ENCODE data around the gene CCDC122. TPM values are rescaled to one million over a fixed set of nuclear protein-coding genes. Genes with fewer than 3 reads are reported as not detected.

CCDC122 gene
- under 1 TPM; 0.52 to 0.64 TPM for total RNA-seq
- polyA plus RNA-seq (2013, experiment 1 of 2), result 2.4 TPM
- polyA plus RNA-seq (2013, experiment 2 of 2), result 1.8 TPM
- total RNA-seq, result 0.33 to 5.7 (median 2.1) reads per million in 172 experiments

DNA sequence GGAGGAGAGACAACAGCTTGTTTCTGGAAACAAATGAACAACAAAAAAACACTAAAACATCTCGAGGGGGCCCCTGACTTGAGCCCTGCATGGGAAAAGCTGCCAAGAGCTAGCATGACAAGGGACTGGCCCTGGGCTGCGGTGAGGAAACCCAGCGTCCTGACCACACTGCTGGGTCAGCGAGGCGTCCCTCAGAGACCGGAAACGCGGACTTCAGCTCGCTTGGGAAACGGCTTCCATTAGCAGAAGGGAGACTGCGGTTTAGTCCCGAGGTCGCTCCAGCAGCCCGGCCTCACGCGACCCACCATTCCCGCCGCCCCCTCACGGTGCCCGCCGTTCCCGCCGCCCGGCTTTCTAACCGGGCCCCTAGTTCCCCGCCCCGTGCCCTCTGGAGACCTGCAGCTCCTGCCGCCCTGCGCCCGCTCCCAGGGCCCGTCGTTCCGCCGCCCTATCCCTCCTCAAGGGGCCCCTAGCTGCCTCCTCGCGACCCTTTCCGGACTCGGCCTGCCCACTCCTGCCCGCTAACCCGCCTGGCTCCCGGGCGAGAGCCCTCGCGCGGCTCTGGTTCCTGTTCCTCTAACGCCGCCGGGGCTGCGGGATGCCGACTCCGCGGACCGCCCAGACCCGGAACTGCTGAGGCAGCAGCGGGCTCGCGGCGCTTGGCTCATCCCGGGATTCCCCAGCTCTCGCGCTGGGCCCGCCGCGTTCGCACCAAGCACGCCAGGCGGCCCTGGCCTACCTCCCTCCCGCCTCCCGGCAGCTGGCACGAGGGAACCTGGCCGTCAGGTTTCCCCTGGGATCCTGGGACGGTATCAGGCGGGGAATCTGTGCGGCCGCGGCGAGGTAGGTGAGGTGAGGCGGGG, at the start of gene CCDC122:
Gene CCDC122 (minus strand): TSS at position 849 of the 863 bp plus-strand sequence. CDS start 10,364 bp downstream, outside the sequence.
- Histone ChIP-seq H3K4me3 (ENCODE audit: low read length) (peak within 1 kb of the TSS; percentile 76), H3K27ac (ENCODE audit: low read depth in 1 of 2, low read length in 2 of 2) (peak within 1 kb of the TSS; percentile 46 to 58), H3K4me1 (ENCODE audit: insufficient read depth, low read length) (peaks cover 16% of the 10 kb centered on the region), H3K27me3 (ENCODE audit: control insufficient read depth in 1 of 2, insufficient read depth in 2 of 2, low read length in 2 of 2) (no peaks in the 10 kb centered on the region), H3K36me3 (ENCODE audit: insufficient read depth, low read length) (no peaks in the 10 kb centered on the region), H3K9me3 (ENCODE audit: control insufficient read depth in 1 of 2, insufficient read depth in 1 of 2, low read length in 2 of 2) (no peaks in the 10 kb centered on the region)
- H3K36me3 Mint-ChIP-seq (ENCODE audit: low read depth), result no peaks in the 10 kb centered on the region
- no peak for TF ChIP-seq CTCF (IDR thresholded peaks at IDR 0.05)
- DNase-seq (peak; percentile 31 to 91 (median 59)), ATAC-seq (ENCODE audit: poor library complexity) (peak; percentile 90)
- ChIA-PET CTCF (interaction anchor here (0.9 kb wide), 1 partner anchor 30 kb away, joined by 3 read pairs; no protein-coding TSS in a partner anchor), POLR2A (interaction anchor here (0.6 to 1.5 kb wide), 9 partner anchors 11 to 1076 kb away, joined by 3 to 8 read pairs (median 3); no protein-coding TSS in a partner anchor)
- H3K27ac Mint-ChIP-seq, result peak within 1 kb of the TSS; percentile 79
- H3K4me1 Mint-ChIP-seq (ENCODE audit: low read depth), result peaks cover 16% of the 10 kb centered on the region
- intact Hi-C loops (cut with DNase I, micrococcal nuclease), result loop anchor here (10.0 kb wide), 3 partner anchors 804 to 1284 kb away; no protein-coding TSS in a partner anchor
- H3K4me3 Mint-ChIP-seq, result peak within 1 kb of the TSS; percentile 91
- H3K9me3 Mint-ChIP-seq, result no peaks in the 10 kb centered on the region
- peaks cover 11% of the 10 kb centered on the region for H3K27me3 Mint-ChIP-seq

- Mint-ChIP-seq H3K9me3 (no peaks in the 10 kb centered on the region), H3K27ac (no peak overlapping the region), H3K27me3 (no peaks in the 10 kb centered on the region), H3K36me3 (ENCODE audit: low read depth) (no peaks in the 10 kb centered on the region), H3K4me1 (ENCODE audit: low read depth) (no peaks in the 10 kb centered on the region), H3K4me3 (no peak overlapping the region)
- Histone ChIP-seq H3K27me3 (ENCODE audit: control insufficient read depth in 1 of 2, insufficient read depth in 2 of 2, low read length in 2 of 2) (peaks cover 0 to 3% of the 10 kb centered on the region in 2 experiments), H3K36me3 (ENCODE audit: insufficient read depth, low read length) (no peaks in the 10 kb centered on the region), H3K4me1 (ENCODE audit: insufficient read depth, low read length) (no peaks in the 10 kb centered on the region), H3K27ac (ENCODE audit: low read depth in 1 of 2, low read length in 2 of 2) (no peak overlapping the region), H3K4me3 (ENCODE audit: low read length) (no peak overlapping the region), H3K9me3 (ENCODE audit: control insufficient read depth in 1 of 2, insufficient read depth in 1 of 2, low read length in 2 of 2) (no peaks in the 10 kb centered on the region)
- no peak for TF ChIP-seq CTCF (IDR thresholded peaks at IDR 0.05)
- intact Hi-C loops (cut with DNase I, micrococcal nuclease), result no loop called here
- ATAC-seq (ENCODE audit: poor library complexity) (no peak), DNase-seq (peak in 3 of 14 experiments; percentile 17 to 33 (median 20))
- ChIA-PET CTCF (no interaction called here), POLR2A (no interaction called here)
These were observed 45.2 kb upstream of the CCDC122 start for GRCh38 chr13:43924549-43925245.

DNA sequence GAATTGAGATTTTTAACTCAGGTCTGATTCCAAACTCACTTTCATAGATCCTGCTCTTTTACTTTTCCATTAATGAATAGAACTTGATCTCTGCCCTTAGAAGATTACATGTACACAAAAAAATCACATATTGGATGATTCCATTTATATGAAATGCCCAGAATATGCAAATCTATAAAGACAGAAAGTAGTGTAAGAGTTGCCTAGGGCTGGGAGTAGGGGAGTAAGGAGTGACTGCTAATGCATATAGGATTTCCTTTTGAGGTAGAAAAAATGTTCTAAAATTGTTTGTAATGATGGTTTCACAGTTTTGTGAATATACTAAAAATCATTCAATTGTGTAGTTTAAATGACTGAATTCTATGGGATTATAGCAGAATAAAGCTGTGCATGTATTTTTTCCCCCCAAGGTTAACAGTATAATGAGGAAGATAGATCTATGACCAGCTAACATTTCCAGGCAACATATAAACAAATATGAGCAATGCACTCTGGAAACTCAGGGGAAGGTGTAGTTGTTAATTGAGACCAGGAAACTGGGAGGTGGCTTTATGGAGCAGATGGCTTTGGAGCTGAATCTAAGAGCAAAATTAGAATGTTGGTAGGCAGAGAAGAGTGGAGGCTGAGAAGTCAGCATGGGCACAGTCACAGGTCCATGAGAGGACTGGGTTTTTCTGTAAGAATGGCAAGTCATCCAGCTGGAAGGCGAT, 41.6 kb upstream of the CCDC122 start:
- Mint-ChIP-seq H3K9me3 (no peaks in the 10 kb centered on the region), H3K27ac (no peak overlapping the region), H3K4me3 (no peak overlapping the region), H3K36me3 (ENCODE audit: low read depth) (no peaks in the 10 kb centered on the region), H3K4me1 (ENCODE audit: low read depth) (no peaks in the 10 kb centered on the region), H3K27me3 (no peaks in the 10 kb centered on the region)
- ATAC-seq (ENCODE audit: poor library complexity), result no peak
- TF ChIP-seq CTCF (IDR thresholded peaks at IDR 0.05), result no peak
- H3K9me3 ChIP-seq (ENCODE audit: control insufficient read depth in 1 of 2, insufficient read depth in 1 of 2, low read length in 2 of 2), result no peaks in the 10 kb centered on the region
- no peaks in the 10 kb centered on the region for H3K36me3 ChIP-seq (ENCODE audit: insufficient read depth, low read length)
- ChIA-PET CTCF (interaction anchor here (1.3 to 2.1 kb wide), 3 partner anchors 9 to 528 kb away, joined by 3 to 6 read pairs (median 4); no protein-coding TSS in a partner anchor), POLR2A (no interaction called here)
- no peak for DNase-seq
- intact Hi-C loops (cut with DNase I, micrococcal nuclease), result no loop called here
- H3K4me3 ChIP-seq (ENCODE audit: low read length), result no peak overlapping the region
- H3K4me1 ChIP-seq (ENCODE audit: insufficient read depth, low read length), result no peaks in the 10 kb centered on the region
- H3K27me3 ChIP-seq (ENCODE audit: control insufficient read depth in 1 of 2, insufficient read depth in 2 of 2, low read length in 2 of 2), result peaks cover 0 to 3% of the 10 kb centered on the region in 2 experiments
- no peak overlapping the region for H3K27ac ChIP-seq (ENCODE audit: low read depth in 1 of 2, low read length in 2 of 2)
